Breast epithelium (tissue), 3 donors: Measurements from ENCODE around the gene CFC1.
"Not testable (repeated sequence)": the region's sequence is repeated elsewhere in the genome, so short reads cannot be mapped to it uniquely, and the experiment has no call there.

Source experiments
- CTCF ChIP-seq, 3 donors: fragments of 450-650 bp; IDR thresholded peaks; one replicate each; pipeline ENCODE4 v1.5.1; 2016 to 2017; ENCODE audit warnings: antibody characterized with exemption in 3 of 3, mild to moderate bottlenecking in 3 of 3, moderate library complexity in 3 of 3
- POLR2AphosphoS5 ChIP-seq, 3 donors: sonication (generic); formaldehyde crosslinking; IDR thresholded peaks; one replicate each; pipeline ENCODE4 v1.6.1; 2017; ENCODE audit warnings: antibody characterized with exemption in 3 of 3

DNA sequence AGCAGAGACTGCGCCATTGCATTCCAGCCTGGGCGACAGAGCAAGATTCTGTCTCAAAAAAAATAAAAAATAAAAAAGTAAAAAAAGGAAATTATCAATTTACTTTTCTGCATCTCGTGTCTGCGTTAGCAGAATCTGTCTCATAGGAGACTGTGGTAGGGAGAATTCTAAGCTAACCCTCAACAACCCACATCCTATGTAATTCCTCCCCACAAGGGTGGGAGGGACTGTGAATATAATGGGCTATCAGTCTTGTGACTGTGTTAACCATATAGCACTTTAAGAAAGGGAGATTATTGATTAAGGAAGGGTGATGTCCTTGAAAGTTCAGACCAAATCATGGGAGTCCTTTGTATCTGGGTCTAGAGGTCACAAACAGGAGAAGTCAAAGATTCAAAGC is 33.2 kb downstream of the CFC1 start:
- TF ChIP-seq CTCF, POLR2AphosphoS5 (IDR thresholded peaks at IDR 0.05): not testable (repeated sequence)
